ENCODE results near the gene TMEM52.

Gene TMEM52

DNA sequence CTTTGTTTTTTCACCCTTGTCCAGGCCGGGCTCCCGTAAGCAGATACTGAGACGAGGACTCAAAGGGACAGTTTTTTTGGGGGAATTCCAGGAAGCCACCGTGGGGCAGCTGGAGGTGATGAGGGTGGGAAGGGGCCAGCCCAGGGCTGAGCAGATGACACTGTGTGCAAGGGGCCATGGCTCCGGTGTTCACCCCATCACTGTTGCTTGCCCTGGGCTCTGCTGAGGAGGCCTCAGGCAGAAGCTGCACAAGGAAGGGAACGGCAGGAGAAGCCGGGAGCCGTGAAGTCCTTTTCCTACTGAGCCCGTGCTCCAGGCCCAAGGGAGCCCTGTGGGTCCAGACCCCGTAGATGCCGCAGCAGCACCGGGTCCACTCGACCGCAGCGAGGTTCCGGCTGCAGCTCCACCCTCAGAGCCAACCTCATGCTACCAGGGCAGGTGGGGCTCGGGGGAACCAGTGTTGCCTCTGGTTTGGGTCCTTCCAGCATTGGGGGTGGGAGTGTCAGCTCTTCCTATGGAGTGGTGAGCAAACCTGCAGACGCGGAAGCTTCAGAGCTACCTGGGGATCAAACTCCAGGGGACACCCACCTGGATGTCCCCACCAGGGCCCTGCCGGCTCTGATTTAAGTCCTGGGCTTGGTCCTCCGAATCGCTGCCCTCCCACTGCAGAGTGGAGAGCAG, 8.3 kb downstream of the TMEM52 start:
- TF ChIP-seq, protein P1, sequence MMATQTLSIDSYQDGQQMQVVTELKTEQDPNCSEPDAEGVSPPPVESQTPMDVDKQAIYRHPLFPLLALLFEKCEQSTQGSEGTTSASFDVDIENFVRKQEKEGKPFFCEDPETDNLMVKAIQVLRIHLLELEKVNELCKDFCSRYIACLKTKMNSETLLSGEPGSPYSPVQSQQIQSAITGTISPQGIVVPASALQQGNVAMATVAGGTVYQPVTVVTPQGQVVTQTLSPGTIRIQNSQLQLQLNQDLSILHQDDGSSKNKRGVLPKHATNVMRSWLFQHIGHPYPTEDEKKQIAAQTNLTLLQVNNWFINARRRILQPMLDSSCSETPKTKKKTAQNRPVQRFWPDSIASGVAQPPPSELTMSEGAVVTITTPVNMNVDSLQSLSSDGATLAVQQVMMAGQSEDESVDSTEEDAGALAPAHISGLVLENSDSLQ (IDR thresholded peaks at IDR 0.05), result no peak
- TF ChIP-seq ELF4 (IDR thresholded peaks at IDR 0.05) (no peak), L3MBTL2 (conservative IDR thresholded peaks at IDR 0.05) (no peak), CTBP1 (IDR thresholded peaks at IDR 0.05; ENCODE audit: borderline replicate concordance) (no peak), FOXK2 (IDR thresholded peaks at IDR 0.05) (no peak), NFRKB (IDR thresholded peaks at IDR 0.05) (no peak), ARNT (IDR thresholded peaks at IDR 0.05) (no peak), HDGF (IDR thresholded peaks at IDR 0.05; ENCODE audit: borderline replicate concordance) (no peak), FOXM1 (IDR thresholded peaks at IDR 0.05; ENCODE audit: borderline replicate concordance) (no peak), TARDBP (IDR thresholded peaks at IDR 0.05) (no peak)
- POLR2A ChIA-PET, result no interaction called here
- DNase-seq (ENCODE audit: extremely low spot score), result no peak
- CTCF ChIA-PET, result no interaction called here

DNA sequence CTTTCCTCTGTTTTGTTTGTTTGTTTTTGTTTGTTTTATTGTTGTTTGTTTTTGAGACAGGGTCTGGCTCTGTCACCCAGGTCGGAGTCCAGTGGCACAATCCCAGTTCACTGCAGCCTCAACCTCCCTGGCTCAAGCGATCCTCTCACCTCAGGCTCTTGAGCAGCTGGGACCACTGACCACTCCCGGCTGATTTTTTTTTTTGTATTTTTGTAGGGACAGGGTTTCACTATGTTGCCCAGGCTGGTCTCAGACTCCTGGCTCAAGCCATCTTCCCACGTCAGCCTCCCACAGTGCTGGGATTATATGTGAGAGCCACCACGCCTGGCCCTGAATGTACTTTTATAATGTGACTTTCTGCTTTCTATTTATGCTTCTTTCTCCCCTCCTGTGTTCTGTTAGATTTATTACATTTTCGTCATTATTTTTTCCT, 9.0 kb downstream of the TMEM52 start:
- TF ChIP-seq TARDBP (IDR thresholded peaks at IDR 0.05) (no peak), L3MBTL2 (conservative IDR thresholded peaks at IDR 0.05) (no peak)
- no peak for DNase-seq (ENCODE audit: extremely low spot score)
- ChIA-PET CTCF (no interaction called here), POLR2A (interaction anchor here (0.8 to 2.5 kb wide), 9 partner anchors 9 to 135 kb away, joined by 3 to 11 read pairs (median 4); no protein-coding TSS in a partner anchor)

DNA sequence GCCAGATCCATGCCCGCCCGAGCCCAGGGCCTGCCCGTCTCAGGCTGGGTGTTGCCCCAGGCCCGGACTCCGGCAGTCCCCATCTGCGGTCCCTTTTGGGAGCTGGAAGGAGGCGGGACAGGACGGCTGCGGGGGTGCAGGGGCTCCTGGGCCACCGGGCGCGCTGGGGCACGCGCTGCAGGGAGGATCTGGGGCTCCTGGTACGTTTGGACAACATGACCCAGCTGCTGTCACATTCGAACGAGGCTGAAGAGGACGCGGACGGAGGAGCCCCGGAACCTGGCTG, 10.6 kb downstream of the TMEM52 start:
- ChIA-PET POLR2A (interaction anchor here (0.7 to 2.6 kb wide), 10 partner anchors 9 to 129 kb away, joined by 3 to 11 read pairs (median 4); partner anchors contain the start of gene NADK), CTCF (interaction anchor here (1.3 to 1.8 kb wide), 2 partner anchors 128 to 136 kb away, joined by 3 to 11 read pairs; no protein-coding TSS in a partner anchor)
- TF ChIP-seq ELF4 (IDR thresholded peaks at IDR 0.05) (no peak), ZNF384 (IDR thresholded peaks at IDR 0.05) (no peak), FOXA1 (IDR thresholded peaks at IDR 0.05) (no peak), FOXK2 (IDR thresholded peaks at IDR 0.05) (no peak), L3MBTL2 (conservative IDR thresholded peaks at IDR 0.05) (no peak), CTBP1 (IDR thresholded peaks at IDR 0.05; ENCODE audit: borderline replicate concordance) (no peak), FOXM1 (IDR thresholded peaks at IDR 0.05; ENCODE audit: borderline replicate concordance) (no peak), TARDBP (IDR thresholded peaks at IDR 0.05) (no peak), SP1 (IDR thresholded peaks at IDR 0.05) (no peak), LEF1 (IDR thresholded peaks at IDR 0.05; ENCODE audit: borderline replicate concordance) (no peak), NFRKB (IDR thresholded peaks at IDR 0.05) (no peak), ARNT (IDR thresholded peaks at IDR 0.05) (no peak), BHLHE40 (IDR thresholded peaks at IDR 0.05; ENCODE audit: borderline replicate concordance) (no peak), HDGF (IDR thresholded peaks at IDR 0.05; ENCODE audit: borderline replicate concordance) (no peak), SUZ12 (IDR thresholded peaks at IDR 0.05) (no peak)
- TF ChIP-seq, protein P1 (IDR thresholded peaks at IDR 0.05), result no peak

DNA sequence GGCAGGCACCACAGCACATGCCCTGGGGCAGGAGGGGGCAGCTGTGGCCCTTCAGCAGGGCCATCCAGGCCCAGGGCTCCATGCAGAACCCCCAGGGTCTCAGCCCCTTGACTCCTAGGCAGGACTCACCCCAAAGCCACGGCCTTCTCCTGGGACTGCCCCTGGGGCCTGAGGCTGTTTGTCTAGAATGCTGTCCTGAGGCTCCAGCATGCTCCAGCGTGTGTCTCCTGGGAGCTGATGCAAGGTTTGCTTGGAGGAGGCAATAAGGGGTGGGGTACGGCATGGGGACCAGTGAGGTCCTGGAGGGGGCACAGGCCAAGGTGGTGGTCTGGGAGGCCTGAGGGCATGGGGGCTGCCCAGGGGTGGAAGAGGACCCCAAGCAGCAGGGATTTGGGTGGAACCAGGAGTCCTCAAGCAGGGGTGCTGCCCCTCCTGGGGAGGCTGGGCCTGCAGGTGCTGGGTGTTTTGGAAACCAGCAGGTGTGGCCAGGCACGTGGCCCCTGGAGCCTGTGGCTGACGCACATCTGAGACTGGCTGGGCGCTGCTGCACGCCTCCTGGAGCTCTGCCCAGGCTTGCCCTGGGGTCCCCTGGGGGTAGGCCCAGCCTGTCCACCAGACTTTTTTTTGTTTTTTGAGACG, 11.9 kb downstream of the TMEM52 start:
- TF ChIP-seq LEF1 (IDR thresholded peaks at IDR 0.05; ENCODE audit: borderline replicate concordance) (no peak), HDGF (IDR thresholded peaks at IDR 0.05; ENCODE audit: borderline replicate concordance) (no peak), ELF4 (IDR thresholded peaks at IDR 0.05) (no peak), SUZ12 (IDR thresholded peaks at IDR 0.05) (no peak), L3MBTL2 (conservative IDR thresholded peaks at IDR 0.05) (no peak)
- no peak for DNase-seq (ENCODE audit: extremely low spot score)
- POLR2A ChIA-PET, result interaction anchor here (0.8 to 2.6 kb wide), 4 partner anchors 12 to 128 kb away, joined by 3 to 11 read pairs (median 8); partner anchors contain the start of gene NADK
- CTCF ChIA-PET, result interaction anchor here (0.7 to 1.7 kb wide), 3 partner anchors 10 to 49 kb away, joined by 3 to 8 read pairs (median 3); no protein-coding TSS in a partner anchor

More for the DNA sequence above, 10.6 kb downstream of the TMEM52 start:
- no peak for DNase-seq (ENCODE audit: extremely low spot score)

DNA sequence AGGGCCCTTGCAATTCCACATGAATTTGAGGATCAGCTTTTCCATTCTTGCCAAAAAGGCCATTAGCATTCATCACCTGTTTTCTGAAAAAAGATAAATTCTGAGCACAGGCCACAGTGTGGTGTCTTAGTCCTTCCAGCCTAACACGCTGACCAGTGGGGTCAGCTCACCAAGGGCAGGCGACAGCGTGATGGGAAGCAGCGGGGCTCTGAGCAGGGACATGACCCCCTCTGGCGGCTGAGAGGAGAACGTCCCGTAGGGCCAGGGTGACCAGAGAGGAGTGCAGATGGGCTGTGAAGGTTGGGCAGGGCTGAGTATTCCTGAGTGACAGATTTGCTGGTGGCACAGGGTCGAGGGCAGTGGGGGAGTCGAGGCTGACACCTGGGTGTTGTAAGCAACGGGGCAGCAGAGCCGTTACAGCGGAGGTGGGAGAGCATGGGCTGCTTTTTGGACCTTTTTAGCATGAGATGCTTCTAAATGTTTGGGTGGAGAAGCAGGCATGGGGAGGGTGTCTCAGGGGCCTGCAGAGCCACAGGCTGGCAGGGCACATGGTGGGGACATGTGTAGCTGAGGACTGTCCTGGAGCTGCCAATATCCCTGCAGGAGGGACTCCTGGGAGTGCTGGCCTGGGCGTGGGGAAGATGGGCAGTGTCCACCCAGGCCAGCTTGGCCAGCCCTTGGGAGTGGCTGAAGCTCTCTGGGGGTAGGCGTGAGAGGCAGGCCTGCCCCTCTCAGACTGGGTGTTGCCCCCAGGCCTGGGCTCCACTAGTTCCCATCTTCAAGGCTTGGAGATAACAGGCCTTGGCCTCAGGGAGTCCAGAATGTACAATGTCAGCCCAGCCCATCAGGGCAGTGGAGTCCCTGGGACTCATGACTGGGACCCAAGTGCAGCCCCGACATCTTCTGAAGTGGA, 12.6 kb downstream of the TMEM52 start:
- ChIA-PET CTCF (interaction anchor here (0.6 to 1.7 kb wide), 12 partner anchors 9 to 129 kb away, joined by 3 to 11 read pairs (median 4); no protein-coding TSS in a partner anchor), POLR2A (interaction anchor here (0.9 to 1.7 kb wide), 5 partner anchors 11 to 138 kb away, joined by 3 to 6 read pairs (median 3); no protein-coding TSS in a partner anchor)
- no peak for TF ChIP-seq ARNT (IDR thresholded peaks at IDR 0.05)
- TF ChIP-seq, protein P1 (IDR thresholded peaks at IDR 0.05), result peak; percentile 87
- DNase-seq (ENCODE audit: extremely low spot score), result peak; percentile 77

DNA sequence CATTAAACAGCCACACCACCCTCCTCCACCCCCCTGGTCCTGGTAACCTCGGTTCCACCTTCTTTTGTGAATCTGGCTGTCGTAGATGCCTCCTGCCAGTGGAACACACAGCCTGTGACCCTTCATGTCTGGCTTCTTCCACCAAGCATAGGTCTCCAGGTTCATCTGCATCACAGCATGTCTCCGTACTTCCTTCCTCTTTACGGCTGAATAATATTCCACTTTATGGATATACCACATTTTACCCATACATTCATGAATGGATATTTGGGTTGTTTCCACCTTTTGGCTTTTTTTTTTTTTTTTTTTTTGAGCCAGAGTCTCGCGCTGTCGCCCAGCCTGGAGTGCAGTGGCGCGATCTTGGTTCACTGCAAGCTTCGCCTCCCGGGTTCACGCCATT, 15.9 kb downstream of the TMEM52 start:
- CTCF ChIA-PET, result no interaction called here
- TF ChIP-seq ARNT (IDR thresholded peaks at IDR 0.05) (no peak), FOXA1 (IDR thresholded peaks at IDR 0.05) (no peak), HDGF (IDR thresholded peaks at IDR 0.05; ENCODE audit: borderline replicate concordance) (no peak), L3MBTL2 (conservative IDR thresholded peaks at IDR 0.05) (no peak), FOXM1 (IDR thresholded peaks at IDR 0.05; ENCODE audit: borderline replicate concordance) (no peak), LEF1 (IDR thresholded peaks at IDR 0.05; ENCODE audit: borderline replicate concordance) (no peak), TARDBP (IDR thresholded peaks at IDR 0.05) (no peak), ZNF384 (IDR thresholded peaks at IDR 0.05) (no peak), BHLHE40 (IDR thresholded peaks at IDR 0.05; ENCODE audit: borderline replicate concordance) (no peak)
- TF ChIP-seq, protein P1 (IDR thresholded peaks at IDR 0.05), result no peak
- DNase-seq (ENCODE audit: extremely low spot score), result no peak
- POLR2A ChIA-PET, result no interaction called here

Measured in HEK293T (cell line).